Right lobe of liver (tissue), 4 donors: ENCODE data around the gene MAGI1.

Experiments
- POLR2A ChIP-seq: fragments of 450-650 bp; IDR thresholded peaks from one replicate; pipeline ENCODE4 v1.6.1; 2017; ENCODE audit warnings: antibody characterized with exemption, mild to moderate bottlenecking
- TF ChIP-seq, protein P1 (sequence below), 4 donors: fragments of 200-600 bp in 3 of 4; fragments of 450-650 bp in 1 of 4; IDR thresholded peaks; one replicate each; pipeline versions ENCODE4 v1.5.1 to v1.8.0; 2016 to 2022; ENCODE audit warnings: antibody characterized with exemption in 4 of 4, mild to moderate bottlenecking in 2 of 4
- donor health status: DM: no; HTN: no; CAD: no.
- donor health status: DM: no; HTN: no; CAD: no.
- donor health status: DM: no; HTN: yes; CAD: no.

DNA sequence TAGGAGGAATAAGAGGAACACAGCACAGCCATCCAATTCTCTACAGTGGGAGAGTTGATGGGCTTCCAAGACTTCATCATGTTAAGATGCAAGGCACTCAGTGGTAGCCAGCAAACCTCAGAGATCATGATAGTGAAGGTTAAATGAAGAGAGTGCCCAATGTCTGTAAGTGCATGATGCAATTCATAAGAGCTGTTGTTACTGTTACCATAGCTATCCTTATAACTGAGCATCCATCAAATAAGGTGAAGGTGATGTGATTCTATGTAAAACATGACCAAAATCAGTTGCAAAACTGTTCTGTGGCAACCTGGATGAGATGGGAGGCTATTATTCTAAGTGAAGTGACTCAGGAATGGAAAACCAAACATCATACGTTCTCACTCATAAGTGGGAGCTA lies 289.7 kb downstream of the MAGI1 start:
- TF ChIP-seq, protein P1, sequence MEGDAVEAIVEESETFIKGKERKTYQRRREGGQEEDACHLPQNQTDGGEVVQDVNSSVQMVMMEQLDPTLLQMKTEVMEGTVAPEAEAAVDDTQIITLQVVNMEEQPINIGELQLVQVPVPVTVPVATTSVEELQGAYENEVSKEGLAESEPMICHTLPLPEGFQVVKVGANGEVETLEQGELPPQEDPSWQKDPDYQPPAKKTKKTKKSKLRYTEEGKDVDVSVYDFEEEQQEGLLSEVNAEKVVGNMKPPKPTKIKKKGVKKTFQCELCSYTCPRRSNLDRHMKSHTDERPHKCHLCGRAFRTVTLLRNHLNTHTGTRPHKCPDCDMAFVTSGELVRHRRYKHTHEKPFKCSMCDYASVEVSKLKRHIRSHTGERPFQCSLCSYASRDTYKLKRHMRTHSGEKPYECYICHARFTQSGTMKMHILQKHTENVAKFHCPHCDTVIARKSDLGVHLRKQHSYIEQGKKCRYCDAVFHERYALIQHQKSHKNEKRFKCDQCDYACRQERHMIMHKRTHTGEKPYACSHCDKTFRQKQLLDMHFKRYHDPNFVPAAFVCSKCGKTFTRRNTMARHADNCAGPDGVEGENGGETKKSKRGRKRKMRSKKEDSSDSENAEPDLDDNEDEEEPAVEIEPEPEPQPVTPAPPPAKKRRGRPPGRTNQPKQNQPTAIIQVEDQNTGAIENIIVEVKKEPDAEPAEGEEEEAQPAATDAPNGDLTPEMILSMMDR (IDR thresholded peaks at IDR 0.05), result no peak
- TF ChIP-seq POLR2A, result no peak
